Activated effector memory CD4-positive, alpha-beta T cell treated with Interleukin-2 at 50 U/mL for 16 hours (primary cell): Measurements from ENCODE around the gene SELENOV.

Experiments used
- DNase-seq: peaks from one replicate; pipeline ENCODE4 v3.0.0-alpha.2; 2020

The SELENOV gene

DNA sequence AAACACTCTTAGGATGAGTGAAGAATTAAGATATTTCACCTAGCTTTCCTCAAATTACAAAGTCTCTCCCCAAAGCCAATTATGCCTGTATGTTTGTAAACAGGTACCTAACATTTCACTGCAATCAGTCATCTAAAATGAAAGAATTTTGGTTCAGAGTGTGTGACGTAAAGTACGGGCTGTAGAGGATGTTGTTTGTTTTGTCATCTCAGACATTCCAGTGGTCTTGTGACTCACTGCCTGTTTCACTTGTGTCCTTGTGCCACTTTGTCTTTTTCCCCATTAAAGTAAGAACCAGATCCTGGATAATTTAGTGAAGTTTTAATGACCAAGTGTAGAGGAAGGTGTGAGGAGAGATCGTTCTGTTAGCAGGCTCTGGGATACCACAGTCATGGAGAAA is 53.7 kb downstream of the SELENOV start:
- no peak for DNase-seq
